ENCODE results near the gene ADD3. TPM values are rescaled to one million over a fixed set of nuclear protein-coding genes. Genes with fewer than 3 reads are reported as not detected.

ADD3 gene
- total RNA-seq = 274 and 335 TPM in 2 replicates

GRCh38 chr10:110007701-110008517 lies at the start of gene ADD3:
ADD3 (plus strand) TSS chr10:110007984; CDS start chr10:110100654, 92,670 bp downstream.

Small RNA genes within 50 kb of the gene (small RNA-seq; reads per million reads assigned to genes)
- not detected for gene SNRPGP12

Other genes with a start within 250 kb of the ADD3 start
- 104 and 139 TPM in 2 replicates for gene XPNPEP1, start 84.5 kb upstream of the ADD3 start, total RNA-seq
- gene MXI1, start 199.6 kb downstream of the ADD3 start, total RNA-seq = 9.8 and 16.2 TPM in 2 replicates

Measured in subcutaneous preadipocyte (primary cell).